Measurements from ENCODE around the gene KIF21B.

Gene KIF21B

DNA sequence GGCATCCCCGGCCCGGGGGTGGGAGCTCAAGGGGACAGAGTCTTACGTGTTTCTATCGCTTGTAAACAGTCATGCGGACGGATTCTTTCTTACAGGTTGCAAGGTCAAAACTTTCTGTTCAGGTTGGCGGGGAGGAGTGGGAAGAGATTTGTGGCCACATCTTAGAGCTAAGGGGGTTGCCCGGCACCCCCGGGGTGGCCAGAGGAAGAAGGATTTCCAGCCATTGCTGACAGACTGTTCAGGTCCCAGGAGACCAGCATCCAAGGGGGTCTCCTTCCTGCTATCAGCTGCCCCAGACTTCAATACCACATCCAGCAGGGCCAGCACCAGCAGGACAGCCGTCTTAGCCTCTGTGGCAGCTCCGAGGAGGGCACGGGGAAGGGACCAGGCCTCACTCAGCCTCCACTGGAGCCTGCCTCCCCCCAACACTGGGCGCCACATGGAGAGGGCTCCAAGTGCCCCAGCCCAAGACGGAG, 52.0 kb downstream of the KIF21B start:
- TF ChIP-seq, protein P1, sequence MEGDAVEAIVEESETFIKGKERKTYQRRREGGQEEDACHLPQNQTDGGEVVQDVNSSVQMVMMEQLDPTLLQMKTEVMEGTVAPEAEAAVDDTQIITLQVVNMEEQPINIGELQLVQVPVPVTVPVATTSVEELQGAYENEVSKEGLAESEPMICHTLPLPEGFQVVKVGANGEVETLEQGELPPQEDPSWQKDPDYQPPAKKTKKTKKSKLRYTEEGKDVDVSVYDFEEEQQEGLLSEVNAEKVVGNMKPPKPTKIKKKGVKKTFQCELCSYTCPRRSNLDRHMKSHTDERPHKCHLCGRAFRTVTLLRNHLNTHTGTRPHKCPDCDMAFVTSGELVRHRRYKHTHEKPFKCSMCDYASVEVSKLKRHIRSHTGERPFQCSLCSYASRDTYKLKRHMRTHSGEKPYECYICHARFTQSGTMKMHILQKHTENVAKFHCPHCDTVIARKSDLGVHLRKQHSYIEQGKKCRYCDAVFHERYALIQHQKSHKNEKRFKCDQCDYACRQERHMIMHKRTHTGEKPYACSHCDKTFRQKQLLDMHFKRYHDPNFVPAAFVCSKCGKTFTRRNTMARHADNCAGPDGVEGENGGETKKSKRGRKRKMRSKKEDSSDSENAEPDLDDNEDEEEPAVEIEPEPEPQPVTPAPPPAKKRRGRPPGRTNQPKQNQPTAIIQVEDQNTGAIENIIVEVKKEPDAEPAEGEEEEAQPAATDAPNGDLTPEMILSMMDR (conservative IDR thresholded peaks at IDR 0.05): no peak
- no peak for TF ChIP-seq ZFX (IDR thresholded peaks at IDR 0.05)
- H3K27ac ChIP-seq: no peak overlapping the region

DNA sequence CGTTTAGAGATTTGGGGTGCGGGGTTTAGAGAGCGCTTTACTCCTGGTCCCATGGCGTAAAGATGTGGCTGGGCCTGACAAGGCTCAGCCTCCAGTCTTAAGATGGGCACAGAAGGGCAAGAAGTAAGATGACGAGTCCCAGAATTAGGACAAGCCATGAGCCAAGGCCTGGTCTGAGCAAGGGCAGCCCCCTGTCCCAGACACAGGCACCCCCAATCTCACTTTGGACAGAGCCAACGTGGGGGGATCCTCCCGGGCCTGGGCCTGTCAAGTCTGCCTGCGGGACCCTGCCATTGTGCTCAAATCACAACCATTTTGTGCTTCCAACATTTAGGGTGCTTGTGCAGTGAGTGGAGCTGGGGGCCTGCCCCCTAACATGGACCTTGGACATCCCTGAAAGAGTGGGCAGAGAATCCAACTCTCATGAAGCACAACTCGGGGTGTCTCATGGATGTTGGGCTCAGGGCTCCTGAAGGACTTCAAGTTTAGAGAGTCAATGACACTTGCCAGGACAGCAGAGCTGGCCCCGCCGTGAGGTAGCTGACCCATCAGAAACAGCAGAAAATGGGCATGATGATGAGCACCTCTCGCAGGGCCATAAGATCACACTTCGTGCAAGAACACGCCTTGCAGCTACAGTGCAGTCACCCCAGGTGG, 52.6 kb downstream of the KIF21B start:
- TF ChIP-seq, protein P1 (conservative IDR thresholded peaks at IDR 0.05): no peak
- TF ChIP-seq ZFX (IDR thresholded peaks at IDR 0.05): no peak
- H3K27ac ChIP-seq: no peak overlapping the region

DNA sequence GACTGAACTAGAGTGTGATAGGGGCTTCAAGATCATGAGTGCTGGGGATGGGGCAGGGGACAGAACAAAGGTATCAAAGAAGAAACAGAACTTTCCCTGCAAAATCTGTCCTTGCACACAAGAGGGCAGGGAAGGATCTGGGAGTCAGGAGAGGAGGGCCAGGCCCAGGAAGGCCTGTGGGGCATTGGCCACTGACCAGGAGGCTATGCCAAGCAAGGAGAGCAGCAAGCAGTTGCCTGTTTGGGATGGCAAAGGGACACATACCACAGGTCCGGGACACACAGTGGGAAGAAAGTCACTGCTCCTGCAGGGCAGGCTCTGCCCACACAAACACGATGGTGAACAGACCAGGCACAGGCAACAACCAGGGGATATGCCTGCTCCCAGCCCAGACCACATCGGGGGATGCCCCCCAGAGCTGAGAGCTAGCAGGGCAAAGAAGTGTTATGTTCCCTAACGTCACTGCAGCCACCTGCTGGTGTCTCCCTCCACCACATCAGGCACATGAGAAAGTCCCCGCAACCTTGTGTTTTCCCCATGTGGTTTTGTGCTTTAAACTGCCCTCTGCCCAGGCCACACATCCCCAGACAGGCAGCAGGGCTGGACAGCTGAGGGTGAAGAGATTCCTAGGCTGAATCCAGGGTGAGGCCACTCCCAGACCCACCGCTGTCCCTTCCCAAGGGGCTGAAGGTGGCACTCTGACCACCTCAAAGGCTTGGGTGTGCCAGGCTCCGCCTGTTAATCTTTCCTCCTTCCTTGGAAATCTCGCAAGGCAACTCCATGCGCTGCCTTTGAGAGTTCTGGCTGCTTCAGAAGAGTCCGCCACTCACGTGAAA, 53.6 kb downstream of the KIF21B start:
- TF ChIP-seq ZFX (IDR thresholded peaks at IDR 0.05): no peak
- TF ChIP-seq, protein P1 (conservative IDR thresholded peaks at IDR 0.05): no peak; the same call in 1 of the 2 replicates
- H3K27ac ChIP-seq: no peak overlapping the region

DNA sequence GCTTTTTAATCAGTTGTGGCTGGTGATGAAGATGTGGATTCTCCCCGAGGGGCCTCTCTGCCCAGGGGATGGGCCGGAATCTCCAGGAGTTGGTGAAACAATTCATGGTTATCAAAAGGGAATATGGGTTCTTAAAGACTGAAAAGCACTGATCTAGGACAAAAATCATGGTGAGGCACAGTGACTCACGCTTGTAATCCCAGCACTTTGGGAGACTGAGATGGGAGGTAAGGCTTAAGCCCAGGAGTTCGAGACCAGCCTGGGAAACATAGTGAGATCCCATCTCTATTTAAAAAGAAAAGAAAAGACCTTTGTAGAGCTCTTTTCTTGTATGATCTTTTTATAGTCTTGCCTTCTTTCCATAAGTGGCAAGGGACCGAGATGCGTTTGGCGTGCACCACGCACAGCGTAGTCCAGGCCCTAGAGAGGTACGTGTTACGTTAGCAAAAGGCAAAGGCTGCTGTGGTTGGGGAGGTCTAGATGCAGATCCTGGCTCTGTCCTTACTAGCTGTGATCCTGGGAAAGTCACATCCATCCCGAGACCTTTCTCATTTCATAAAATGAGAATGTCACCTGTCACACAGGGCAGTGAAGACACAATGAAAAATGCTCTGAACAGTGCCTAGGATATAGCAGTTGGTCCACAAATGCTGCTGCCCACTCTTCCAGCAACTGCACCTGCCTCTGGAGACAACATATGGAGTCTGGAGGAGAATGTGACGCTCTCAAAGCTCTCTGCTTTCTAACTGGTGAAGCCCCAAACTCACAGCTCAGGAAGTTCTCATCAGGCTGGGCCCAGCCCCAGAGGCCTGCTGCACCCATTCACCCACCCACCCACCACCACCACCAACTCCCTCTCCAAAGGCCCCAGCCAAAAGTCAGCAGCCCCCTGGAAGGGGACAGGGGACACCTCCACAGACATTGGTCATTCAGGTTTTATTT, 54.8 kb downstream of the KIF21B start:
- no peak overlapping the region for H3K27ac ChIP-seq
- no peak for TF ChIP-seq ZFX (IDR thresholded peaks at IDR 0.05)
- TF ChIP-seq, protein P1 (conservative IDR thresholded peaks at IDR 0.05): no peak

DNA sequence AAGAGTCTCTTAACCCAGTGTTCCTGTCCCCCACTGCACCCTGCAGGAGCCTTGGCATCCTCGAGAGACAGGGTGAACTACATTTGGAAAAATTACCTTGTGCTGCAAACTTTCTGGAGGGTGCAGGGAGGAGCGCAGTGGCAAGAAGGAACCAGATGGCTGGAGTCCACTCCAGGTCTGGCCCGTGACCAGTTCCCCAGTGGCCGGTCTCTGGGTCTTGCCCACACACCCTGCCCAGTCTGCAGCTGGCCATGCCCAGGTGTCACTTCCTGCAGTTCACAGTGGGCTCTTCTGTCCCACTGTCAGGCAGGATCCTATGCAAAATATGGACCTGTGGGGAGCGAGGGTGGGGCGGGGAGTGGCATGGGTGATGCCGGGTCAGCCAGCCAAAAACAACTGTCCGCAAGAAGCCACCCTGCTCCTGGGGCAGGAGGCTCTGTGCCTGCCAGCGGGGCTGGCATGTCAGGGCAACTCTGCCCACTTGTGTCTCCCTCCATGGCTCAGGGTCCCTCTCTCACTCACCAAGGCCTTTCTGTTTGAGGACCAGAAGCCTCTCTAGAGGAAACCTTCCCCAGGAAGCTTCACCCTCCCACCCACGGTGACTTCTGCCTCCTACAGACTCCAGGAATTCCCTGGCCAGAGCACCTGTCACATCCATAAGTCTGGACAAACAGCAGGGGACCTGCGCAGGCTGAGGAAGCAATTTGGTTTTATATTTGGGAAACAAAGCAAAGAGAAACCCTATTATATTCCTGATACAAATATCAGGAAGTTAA, 55.6 kb downstream of the KIF21B start:
- no peak overlapping the region for H3K27ac ChIP-seq
- TF ChIP-seq, protein P1 (conservative IDR thresholded peaks at IDR 0.05): no peak

DNA sequence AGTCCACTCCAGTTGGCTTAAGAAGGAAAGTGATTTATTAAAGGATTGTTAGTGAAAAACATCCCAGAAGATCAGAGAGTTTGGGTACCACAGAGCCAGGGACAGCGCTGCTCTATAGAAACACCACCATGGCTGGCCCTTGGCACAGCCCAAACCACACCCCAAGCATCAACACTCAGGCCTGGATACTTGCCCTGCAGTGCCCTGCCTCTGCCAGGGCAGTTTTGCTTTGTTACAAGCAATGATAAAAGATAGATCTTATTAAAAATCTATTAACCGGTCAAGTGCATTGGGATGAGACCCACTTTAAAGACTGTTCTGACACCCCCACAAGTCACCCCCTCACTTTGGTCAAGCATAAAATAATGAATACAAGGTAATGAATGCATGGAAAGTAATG, 56.6 kb downstream of the KIF21B start:
- H3K27ac ChIP-seq: no peak overlapping the region
- TF ChIP-seq ZFX (IDR thresholded peaks at IDR 0.05): no peak
- TF ChIP-seq, protein P1 (conservative IDR thresholded peaks at IDR 0.05): no peak
